Adipocyte (in vitro differentiated cells): ENCODE data around the gene CREB5.

ENCODE experiments used
- DNase-seq: peaks from one replicate; pipeline ENCODE4 v3.0.0-alpha.2; 2015; ENCODE audit warnings: low read depth
- H3K27me3 ChIP-seq: replicated peaks from 2 replicates; pipeline ENCODE4 v1.7.0; 2013; ENCODE audit warnings: mild to moderate bottlenecking, low read length, moderate library complexity; ENCODE audit not compliant: control insufficient read depth, insufficient read depth
- H3K36me3 ChIP-seq: 2 replicates; pipeline ENCODE4 v1.7.0; 2013; ENCODE audit warnings: low read length, mild to moderate bottlenecking, moderate library complexity; ENCODE audit not compliant: control insufficient read depth, insufficient read depth, severe bottlenecking
- H3K4me1 ChIP-seq: 2 replicates; pipeline ENCODE4 v1.7.0; 2013; ENCODE audit warnings: mild to moderate bottlenecking, low read length, moderate library complexity; ENCODE audit not compliant: control insufficient read depth, insufficient read depth
- H3K4me3 ChIP-seq: 2 replicates; pipeline ENCODE4 v1.7.0; 2013; ENCODE audit warnings: mild to moderate bottlenecking, low read length, moderate library complexity
- H3K9ac ChIP-seq: 2 replicates; pipeline ENCODE4 v1.7.0; 2013; ENCODE audit warnings: mild to moderate bottlenecking, low read length, moderate library complexity
- H3K9me3 ChIP-seq: 2 replicates; pipeline ENCODE4 v1.7.0; 2013; ENCODE audit warnings: mild to moderate bottlenecking, low read length, moderate library complexity; ENCODE audit not compliant: control insufficient read depth

The CREB5 gene, protein sequence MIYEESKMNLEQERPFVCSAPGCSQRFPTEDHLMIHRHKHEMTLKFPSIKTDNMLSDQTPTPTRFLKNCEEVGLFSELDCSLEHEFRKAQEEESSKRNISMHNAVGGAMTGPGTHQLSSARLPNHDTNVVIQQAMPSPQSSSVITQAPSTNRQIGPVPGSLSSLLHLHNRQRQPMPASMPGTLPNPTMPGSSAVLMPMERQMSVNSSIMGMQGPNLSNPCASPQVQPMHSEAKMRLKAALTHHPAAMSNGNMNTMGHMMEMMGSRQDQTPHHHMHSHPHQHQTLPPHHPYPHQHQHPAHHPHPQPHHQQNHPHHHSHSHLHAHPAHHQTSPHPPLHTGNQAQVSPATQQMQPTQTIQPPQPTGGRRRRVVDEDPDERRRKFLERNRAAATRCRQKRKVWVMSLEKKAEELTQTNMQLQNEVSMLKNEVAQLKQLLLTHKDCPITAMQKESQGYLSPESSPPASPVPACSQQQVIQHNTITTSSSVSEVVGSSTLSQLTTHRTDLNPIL

DNA sequence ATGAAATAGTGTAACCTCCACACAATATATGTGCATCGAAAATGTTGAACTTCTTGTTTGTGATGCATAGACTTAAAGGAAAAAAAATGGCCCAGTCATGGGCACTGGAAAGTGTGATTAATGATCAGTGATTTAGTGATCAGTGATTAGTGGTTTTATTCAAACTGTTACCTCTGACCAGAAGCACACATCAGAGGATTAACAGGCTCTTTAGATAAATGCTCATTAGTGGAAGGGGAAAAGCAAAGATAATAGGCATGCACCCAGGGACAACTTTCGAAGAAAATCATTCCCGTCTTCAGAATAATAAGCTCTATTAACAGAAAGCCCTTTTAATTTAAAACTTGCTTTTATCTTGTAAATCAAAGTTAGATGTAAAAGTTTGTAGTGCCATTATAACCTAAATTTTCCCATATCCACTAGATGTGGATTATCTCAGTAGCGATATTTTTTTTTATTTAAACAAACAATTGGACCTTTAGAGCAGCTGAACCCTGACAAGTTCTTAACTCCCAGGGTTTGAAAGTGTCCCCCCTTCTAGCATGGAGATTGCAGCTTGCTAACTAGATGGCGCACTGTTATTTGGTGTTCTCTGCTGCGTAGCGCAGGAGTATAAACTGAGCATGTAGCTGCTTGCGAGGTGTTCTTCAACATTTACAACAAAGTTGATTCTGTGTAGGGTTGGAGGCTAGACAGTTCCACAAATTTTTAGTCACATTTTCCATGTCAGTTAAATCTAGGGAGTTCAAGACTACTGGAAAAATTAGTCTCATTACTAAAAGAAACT, at the start of gene CREB5:
CREB5 (plus strand) TSS at position 643 of the 787 bp plus-strand sequence. CDS start 397 bp downstream, outside the sequence.
- no peak for DNase-seq
- Histone ChIP-seq H3K36me3 (no peaks in the 10 kb centered on the region), H3K4me3 (peak within 1 kb of the TSS; percentile 86), H3K27me3 (no peaks in the 10 kb centered on the region), H3K4me1 (peaks cover 23% of the 10 kb centered on the region), H3K9me3 (no peaks in the 10 kb centered on the region), H3K9ac (no peak within 1 kb of the TSS)

DNA sequence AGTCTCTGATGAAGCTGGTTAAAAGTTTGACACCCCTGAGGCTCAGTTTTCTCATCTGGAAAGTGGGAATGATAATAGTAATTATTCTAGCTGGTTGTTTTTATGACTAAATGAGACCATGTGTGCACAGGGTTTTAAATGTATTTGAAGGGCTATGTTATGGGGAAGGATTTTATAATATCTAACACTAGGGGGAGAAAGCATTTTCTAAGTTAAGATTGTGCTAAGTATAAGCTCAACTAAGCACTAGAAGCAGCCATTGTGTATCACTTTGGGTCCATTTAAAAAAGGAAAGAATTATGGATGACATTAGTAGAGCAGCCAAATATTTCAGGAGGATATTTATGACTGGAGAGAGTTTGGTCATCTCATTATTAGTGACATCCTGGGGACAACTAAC, 49.5 kb upstream of the CREB5 start:
- Histone ChIP-seq H3K4me3 (no peak overlapping the region), H3K9me3 (no peaks in the 10 kb centered on the region), H3K4me1 (peaks cover 9% of the 10 kb centered on the region), H3K9ac (no peak overlapping the region), H3K36me3 (no peaks in the 10 kb centered on the region), H3K27me3 (no peaks in the 10 kb centered on the region)
- DNase-seq = no peak

DNA sequence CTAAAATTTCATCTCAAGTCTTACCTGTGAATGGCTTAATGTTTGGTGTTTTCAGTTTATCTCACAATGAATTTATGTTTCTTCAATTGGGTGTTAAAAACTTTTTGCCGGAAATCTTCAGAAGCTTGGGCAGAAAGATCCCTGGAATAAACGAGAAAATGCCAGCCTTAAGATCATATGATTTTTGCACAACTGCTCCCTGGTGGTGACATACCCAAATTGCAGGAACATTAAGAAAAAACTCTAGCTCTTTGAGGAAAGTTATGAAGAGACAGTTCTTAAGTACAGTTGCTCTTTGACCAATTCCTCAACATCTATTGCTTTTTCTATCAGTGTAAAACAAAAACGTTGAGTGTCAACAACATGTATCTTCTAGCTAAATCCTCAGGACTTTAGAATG, 48.2 kb upstream of the CREB5 start:
- Histone ChIP-seq H3K9me3 (no peaks in the 10 kb centered on the region), H3K27me3 (no peaks in the 10 kb centered on the region), H3K4me1 (peaks cover under 1% of the 10 kb centered on the region), H3K36me3 (no peaks in the 10 kb centered on the region), H3K4me3 (no peak overlapping the region), H3K9ac (no peak overlapping the region)
- DNase-seq = no peak

DNA sequence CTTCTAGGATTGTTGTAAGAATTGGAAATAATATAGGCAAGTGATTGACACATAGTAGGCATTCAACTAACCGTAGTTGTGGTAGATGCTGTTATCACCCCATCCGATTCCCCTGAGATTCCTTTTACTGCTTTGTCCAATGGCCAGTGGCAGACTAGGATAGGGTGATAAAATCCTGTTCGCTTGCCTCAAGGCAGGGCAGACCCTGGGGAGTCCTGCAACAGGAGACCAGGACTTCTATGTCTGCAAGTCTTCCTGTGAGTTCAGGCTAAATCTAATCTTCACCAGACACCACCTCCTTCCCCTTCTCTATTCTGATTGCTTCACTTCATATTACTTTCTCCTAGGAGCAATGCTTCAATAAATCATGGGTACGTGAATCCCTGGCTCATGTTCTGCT, 42.8 kb upstream of the CREB5 start:
- H3K4me3 ChIP-seq = no peak overlapping the region
- H3K27me3 ChIP-seq = no peaks in the 10 kb centered on the region
- H3K9me3 ChIP-seq = no peaks in the 10 kb centered on the region
- H3K4me1 ChIP-seq = no peaks in the 10 kb centered on the region
- DNase-seq = no peak
- no peak overlapping the region for H3K9ac ChIP-seq
- no peaks in the 10 kb centered on the region for H3K36me3 ChIP-seq

DNA sequence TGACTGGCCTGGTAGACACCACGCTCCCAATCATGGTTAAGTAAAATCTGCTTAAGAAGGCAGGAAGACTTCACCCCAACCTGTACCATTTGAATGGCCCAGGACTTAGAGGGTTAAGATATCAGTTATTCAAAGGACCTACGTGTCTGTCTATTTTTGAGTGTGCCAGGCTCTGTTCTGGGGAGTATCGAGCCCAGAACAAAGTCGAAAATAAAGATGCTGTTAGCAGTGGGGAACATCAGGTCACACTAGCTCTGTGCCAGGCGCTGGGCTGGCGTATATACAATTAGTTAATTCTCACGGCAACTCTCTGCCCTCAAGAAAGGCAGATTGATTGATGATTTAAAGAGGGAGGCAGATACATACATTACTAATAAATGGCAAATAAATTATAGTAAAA, 40.5 kb upstream of the CREB5 start:
- Histone ChIP-seq H3K36me3 (no peaks in the 10 kb centered on the region), H3K27me3 (no peaks in the 10 kb centered on the region), H3K4me3 (no peak overlapping the region), H3K9me3 (no peaks in the 10 kb centered on the region), H3K9ac (no peak overlapping the region), H3K4me1 (no peaks in the 10 kb centered on the region)
- no peak for DNase-seq

DNA sequence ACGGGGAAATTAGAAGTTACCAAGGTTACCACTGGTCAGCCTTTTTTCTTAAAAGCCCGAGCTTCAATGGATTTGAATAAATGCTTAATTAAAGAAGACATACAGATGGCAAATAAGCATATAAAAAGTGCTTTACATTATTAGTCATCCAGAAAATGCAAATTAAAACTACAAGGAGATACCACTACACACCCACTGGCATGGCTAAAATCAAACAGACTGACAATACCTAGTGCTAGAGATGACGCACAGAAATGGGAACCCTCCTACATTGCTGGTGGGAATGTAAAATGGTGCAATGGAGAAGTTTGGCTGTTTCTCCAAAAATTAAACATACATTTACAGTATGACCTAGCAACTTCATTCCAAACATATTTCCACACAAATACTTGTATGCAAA, 38.3 kb upstream of the CREB5 start:
- H3K4me3 ChIP-seq = no peak overlapping the region
- DNase-seq = no peak
- H3K9ac ChIP-seq = no peak overlapping the region
- no peaks in the 10 kb centered on the region for H3K4me1 ChIP-seq
- H3K9me3 ChIP-seq = no peaks in the 10 kb centered on the region
- H3K27me3 ChIP-seq = no peaks in the 10 kb centered on the region
- no peaks in the 10 kb centered on the region for H3K36me3 ChIP-seq

DNA sequence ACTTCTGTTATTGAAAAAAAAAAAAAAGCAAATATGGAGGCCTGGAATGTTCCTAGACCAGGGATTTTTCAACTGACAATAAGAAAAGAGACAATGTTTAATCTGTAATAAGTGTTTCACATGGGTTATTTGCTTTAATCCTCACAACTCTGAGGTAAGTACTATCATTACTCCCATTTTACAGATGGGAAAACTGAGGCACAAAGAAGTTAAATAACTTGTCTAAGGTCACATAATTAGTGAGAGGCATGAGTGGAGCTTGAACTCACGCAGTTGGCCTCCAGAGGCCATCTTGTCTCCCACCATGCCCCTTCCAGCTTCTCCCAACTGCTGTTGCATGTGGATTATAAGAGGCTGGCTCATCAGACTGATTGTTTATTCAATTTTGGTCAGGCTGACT, 36.6 kb upstream of the CREB5 start:
- Histone ChIP-seq H3K4me3 (no peak overlapping the region), H3K36me3 (no peaks in the 10 kb centered on the region), H3K9ac (no peak overlapping the region), H3K4me1 (no peaks in the 10 kb centered on the region), H3K9me3 (no peaks in the 10 kb centered on the region), H3K27me3 (no peaks in the 10 kb centered on the region)
- no peak for DNase-seq

DNA sequence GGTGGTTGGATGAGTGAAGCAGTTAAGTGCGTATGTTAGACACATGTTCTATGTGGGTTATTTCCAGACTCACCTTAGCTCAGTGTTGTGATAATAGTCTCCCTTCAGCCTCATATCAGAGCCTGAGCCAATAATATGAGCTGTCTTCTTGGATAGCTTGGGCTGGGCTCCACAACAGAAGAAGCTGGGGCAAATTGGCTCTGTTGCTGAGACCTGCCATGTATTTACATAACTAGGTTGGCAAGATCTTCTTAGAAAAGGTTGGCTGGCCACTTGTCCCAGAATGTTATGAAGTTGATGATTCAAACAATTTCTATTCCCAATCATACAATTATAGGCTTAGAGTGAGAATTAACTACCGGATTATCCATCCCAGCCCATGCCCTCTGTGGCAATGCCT, 35.7 kb upstream of the CREB5 start:
- H3K4me3 ChIP-seq = no peak overlapping the region
- H3K9ac ChIP-seq = no peak overlapping the region
- no peak for DNase-seq
- H3K4me1 ChIP-seq = no peaks in the 10 kb centered on the region
- H3K36me3 ChIP-seq = no peaks in the 10 kb centered on the region
- H3K9me3 ChIP-seq = no peaks in the 10 kb centered on the region
- H3K27me3 ChIP-seq = no peaks in the 10 kb centered on the region

DNA sequence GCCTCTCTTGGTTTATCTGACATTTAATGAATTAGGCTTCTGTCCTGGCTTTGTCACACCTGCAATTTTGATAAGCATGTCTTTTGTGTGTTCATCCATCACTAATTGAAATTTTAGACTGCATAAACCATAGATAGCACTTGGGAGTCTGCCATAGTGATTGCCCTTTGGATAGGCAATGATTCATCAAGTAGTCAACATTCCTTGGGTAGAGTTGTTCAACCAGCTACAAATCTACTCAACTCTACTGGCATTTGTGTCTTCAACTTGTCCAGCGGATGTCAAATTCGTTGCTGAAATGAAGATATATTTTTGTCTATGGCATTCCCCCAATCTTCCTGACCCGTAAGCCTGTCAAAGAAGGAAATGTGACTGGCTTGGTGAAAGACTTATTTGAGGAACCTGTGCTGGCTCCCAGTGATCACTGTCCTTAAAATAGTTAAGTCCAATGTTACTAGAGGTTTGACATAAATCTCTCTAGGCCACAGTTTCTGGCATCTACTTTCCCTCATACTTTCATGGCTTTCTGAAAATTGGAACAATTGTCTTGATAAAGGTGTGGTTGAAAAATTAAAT, 33.7 kb upstream of the CREB5 start:
- Histone ChIP-seq H3K4me1 (no peaks in the 10 kb centered on the region), H3K27me3 (no peaks in the 10 kb centered on the region), H3K36me3 (no peaks in the 10 kb centered on the region), H3K9ac (no peak overlapping the region), H3K9me3 (no peaks in the 10 kb centered on the region), H3K4me3 (no peak overlapping the region)
- DNase-seq = no peak

DNA sequence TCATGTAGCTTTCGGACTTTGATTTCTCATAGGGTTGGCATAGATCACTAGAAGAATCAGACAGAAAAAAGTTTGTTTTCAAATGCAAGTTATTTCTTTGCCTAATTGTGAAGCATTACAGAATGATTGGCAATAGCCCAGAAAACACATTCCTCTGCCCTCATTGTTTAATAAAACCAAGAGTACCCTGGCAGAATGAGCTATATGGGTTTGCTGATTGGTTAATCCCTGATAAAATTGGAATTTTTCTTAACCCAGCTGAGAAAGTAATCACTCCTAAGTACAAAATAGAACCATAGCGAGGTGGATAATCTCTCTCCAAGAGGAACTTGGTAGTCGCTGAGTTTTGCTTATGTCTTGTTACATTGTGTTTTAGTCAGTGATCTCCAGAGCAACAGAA, 30.9 kb upstream of the CREB5 start:
- H3K4me3 ChIP-seq = no peak overlapping the region
- no peak overlapping the region for H3K9ac ChIP-seq
- H3K9me3 ChIP-seq = no peaks in the 10 kb centered on the region

DNA sequence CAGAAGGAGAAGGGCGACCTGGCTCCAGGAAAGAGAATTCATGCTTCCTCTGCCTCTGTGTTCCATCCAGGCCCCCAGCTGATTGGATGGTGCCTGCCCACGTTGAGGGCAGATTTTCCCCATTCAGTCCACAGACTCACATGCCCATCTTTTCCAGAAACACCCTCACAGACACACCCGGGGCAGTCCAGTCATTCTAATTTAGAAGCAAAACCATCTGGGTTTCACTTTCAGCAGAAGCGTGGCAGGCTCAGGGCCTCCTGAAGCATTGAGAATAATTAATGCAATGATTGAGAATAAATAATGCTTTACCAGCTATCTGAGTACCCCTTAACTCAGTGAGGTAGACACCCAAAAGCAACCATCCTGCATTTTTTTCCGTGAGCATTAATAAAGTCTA, 30.2 kb upstream of the CREB5 start:
- Histone ChIP-seq H3K4me3 (no peak overlapping the region), H3K9me3 (no peaks in the 10 kb centered on the region), H3K27me3 (no peaks in the 10 kb centered on the region), H3K4me1 (peaks cover 4% of the 10 kb centered on the region), H3K9ac (no peak overlapping the region), H3K36me3 (no peaks in the 10 kb centered on the region)
- no peak for DNase-seq

More for the DNA sequence above, 30.9 kb upstream of the CREB5 start:
- H3K27me3 ChIP-seq = no peaks in the 10 kb centered on the region
- H3K4me1 ChIP-seq = peaks cover 4% of the 10 kb centered on the region
- DNase-seq = peak; percentile 49
- no peaks in the 10 kb centered on the region for H3K36me3 ChIP-seq
